HG02884 (cell line): ENCODE data around the gene TNF.

Experiments used
- ATAC-seq: cut with Tn5 transposase; IDR thresholded peaks from one replicate; pipeline ENCODE4 v1.9.1; 2021; ENCODE audit warnings: mild to moderate bottlenecking, moderate library complexity; ENCODE audit not compliant: unreplicated experiment

TNF gene

DNA sequence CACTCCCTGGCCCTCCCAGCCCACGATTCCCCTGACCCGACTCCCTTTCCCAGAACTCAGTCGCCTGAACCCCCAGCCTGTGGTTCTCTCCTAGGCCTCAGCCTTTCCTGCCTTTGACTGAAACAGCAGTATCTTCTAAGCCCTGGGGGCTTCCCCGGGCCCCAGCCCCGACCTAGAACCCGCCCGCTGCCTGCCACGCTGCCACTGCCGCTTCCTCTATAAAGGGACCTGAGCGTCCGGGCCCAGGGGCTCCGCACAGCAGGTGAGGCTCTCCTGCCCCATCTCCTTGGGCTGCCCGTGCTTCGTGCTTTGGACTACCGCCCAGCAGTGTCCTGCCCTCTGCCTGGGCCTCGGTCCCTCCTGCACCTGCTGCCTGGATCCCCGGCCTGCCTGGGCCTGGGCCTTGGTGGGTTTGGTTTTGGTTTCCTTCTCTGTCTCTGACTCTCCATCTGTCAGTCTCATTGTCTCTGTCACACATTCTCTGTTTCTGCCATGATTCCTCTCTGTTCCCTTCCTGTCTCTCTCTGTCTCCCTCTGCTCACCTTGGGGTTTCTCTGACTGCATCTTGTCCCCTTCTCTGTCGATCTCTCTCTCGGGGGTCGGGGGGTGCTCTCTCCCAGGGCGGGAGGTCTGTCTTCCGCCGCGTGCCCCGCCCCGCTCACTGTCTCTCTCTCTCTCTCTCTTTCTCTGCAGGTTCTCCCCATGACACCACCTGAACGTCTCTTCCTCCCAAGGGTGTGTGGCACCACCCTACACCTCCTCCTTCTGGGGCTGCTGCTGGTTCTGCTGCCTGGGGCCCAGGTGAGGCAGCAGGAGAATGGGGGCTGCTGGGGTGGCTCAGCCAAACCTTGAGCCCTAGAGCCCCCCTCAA is 3.1 kb upstream of the TNF start, which contains the start of gene LTA:
LTA (plus strand) TSS at position 249 of the 871 bp plus-strand sequence; CDS start at position 703, 454 bp downstream.
- no peak for ATAC-seq

DNA sequence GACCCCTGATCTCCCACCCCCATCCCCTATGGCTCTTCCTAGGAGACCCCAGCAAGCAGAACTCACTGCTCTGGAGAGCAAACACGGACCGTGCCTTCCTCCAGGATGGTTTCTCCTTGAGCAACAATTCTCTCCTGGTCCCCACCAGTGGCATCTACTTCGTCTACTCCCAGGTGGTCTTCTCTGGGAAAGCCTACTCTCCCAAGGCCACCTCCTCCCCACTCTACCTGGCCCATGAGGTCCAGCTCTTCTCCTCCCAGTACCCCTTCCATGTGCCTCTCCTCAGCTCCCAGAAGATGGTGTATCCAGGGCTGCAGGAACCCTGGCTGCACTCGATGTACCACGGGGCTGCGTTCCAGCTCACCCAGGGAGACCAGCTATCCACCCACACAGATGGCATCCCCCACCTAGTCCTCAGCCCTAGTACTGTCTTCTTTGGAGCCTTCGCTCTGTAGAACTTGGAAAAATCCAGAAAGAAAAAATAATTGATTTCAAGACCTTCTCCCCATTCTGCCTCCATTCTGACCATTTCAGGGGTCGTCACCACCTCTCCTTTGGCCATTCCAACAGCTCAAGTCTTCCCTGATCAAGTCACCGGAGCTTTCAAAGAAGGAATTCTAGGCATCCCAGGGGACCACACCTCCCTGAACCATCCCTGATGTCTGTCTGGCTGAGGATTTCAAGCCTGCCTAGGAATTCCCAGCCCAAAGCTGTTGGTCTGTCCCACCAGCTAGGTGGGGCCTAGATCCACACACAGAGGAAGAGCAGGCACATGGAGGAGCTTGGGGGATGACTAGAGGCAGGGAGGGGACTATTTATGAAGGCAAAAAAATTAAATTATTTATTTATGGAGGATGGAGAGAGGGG is 1.9 kb upstream of the TNF start:
- no peak for ATAC-seq

- no peak for ATAC-seq
Measured at GRCh38 chr6:31574106-31575061, 981 bp upstream of the TNF start.

- no peak for ATAC-seq
Measured at GRCh38 chr6:31575952-31576685, 754 bp downstream of the TNF start.

- ATAC-seq: no peak
Measured at GRCh38 chr6:31576897-31577578, 1.7 kb downstream of the TNF start.

GRCh38 chr6:31577579-31577966 is 2.2 kb downstream of the TNF start:
- ATAC-seq: no peak

- no peak for ATAC-seq
Measured at GRCh38 chr6:31578184-31579118, 3.1 kb downstream of the TNF start.

DNA sequence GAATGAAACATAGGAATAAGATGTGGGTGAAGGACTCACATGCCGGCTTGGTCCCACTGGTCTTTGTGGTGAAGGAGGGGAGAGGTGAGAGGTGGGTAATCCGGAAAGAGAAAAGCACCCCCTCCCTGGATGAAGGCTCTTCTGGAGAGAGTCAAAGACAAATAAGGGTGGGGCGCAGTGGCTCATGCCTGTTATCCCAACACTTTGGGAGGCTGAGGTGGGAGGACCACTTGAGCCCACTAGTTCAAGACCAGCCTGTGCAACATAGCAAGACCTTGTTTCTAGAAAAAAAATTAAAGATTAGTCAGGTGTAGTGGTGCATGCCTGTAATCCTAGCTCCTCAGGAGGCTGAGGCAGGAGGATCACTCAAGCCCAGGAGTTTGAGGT is 3.7 kb downstream of the TNF start:
- no peak for ATAC-seq

GRCh38 chr6:31579546-31580437 is 4.4 kb downstream of the TNF start:
- no peak for ATAC-seq

- no peak for ATAC-seq
Measured at GRCh38 chr6:31580438-31580740, 5.0 kb downstream of the TNF start.

DNA sequence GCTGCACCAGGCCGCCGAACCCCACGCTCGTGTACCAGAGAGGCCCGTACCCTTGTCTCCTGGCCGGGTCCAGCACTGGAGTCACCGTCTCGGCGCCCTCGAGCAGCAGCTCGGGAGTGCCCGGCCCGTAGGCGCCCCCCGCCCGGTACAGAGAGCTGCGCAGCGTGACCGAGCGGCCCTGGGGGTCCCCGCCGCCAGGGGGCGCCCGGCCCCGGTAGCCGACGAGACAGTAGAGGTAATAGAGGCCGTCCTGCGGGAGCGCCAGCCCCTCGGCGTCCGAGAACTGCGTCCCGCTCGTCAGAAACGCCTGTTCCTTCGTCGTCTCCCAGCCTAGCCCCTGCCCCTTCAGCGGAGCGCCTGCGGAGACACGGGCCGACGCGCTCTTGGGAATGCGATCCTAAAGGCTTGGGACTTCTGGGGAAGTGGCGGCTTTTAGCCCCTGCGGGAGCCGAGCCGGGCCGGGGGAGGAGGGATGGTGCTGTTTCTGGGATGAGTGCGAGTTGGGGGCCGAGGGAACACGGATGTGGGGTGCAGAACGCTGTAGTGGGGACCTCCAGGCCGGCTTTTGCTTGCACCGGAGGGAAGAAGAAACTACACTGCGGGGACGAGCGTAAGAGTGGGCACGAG is 5.6 kb downstream of the TNF start:
- ATAC-seq: no peak

- no peak for ATAC-seq
Measured at GRCh38 chr6:31581434-31582229, 6.3 kb downstream of the TNF start.

- ATAC-seq: no peak
Measured at GRCh38 chr6:31582230-31582643, 6.9 kb downstream of the TNF start, which contains the start of gene LTB. Gene LTB, minus strand, starts transcription at chr6:31582424. Its CDS starts 7 bp downstream, at chr6:31582417.

DNA sequence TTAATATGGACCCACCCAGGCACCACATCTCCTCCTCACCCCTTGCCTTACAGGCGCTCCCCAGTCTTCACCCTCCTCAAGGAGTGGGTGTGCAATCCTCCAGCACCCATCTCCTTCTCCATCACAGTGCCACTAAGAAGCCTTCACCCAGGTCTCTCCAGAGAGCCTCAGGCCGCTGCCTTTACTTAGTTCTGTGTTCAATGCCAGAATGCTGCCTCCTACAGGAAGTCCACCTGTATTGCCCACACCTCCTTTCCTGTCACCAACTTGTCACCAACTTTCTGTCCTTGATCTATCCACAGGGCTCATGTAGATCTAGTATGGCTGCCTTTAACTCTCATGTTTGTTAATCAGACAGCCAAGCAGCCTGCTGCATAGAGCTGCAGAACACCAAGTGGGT is 10.1 kb downstream of the TNF start:
- ATAC-seq: no peak

- no peak for ATAC-seq
Measured at GRCh38 chr6:31586008-31586407, 10.6 kb downstream of the TNF start, which contains the start of gene LST1. Gene LST1, plus strand, starts transcription at chr6:31586277. Its CDS starts 1,023 bp downstream, at chr6:31587300.
